AG08395 (cell line): Measurements from ENCODE around the gene ANO7.
"Not testable (repeated sequence)": the region's sequence is repeated elsewhere in the genome, so short reads cannot be mapped to it uniquely, and the experiment has no call there.

Source experiments
- DNase-seq: peaks from one replicate; pipeline ENCODE4 v3.0.0; 2012; ENCODE audit warnings: mixed read lengths, low spot score

Gene ANO7

GRCh38 chr2:241193271-241193670 is 4.8 kb downstream of the ANO7 start:
- DNase-seq = no peak

DNA sequence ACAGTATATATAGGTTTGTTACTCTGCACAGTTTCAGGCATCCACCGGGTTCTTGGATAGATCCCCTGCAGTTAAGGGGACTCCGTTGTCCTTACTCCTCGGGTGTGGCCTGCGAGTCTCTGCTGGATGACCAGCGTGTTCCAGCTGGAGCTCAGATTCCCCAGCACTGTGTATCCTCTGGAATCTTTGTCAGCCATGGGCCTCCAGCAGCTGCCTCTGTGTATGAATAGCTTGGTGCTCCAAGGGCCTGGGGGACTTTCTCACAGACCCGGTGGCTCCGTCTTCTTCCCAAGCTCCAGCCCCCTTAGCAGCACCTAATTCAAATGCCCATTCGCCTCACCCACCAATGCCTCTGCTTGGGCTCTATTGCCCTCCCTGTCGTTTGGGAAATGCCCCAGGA is 6.3 kb downstream of the ANO7 start:
- no peak for DNase-seq

GRCh38 chr2:241195506-241196130 is 7.1 kb downstream of the ANO7 start:
- DNase-seq = no peak

DNA sequence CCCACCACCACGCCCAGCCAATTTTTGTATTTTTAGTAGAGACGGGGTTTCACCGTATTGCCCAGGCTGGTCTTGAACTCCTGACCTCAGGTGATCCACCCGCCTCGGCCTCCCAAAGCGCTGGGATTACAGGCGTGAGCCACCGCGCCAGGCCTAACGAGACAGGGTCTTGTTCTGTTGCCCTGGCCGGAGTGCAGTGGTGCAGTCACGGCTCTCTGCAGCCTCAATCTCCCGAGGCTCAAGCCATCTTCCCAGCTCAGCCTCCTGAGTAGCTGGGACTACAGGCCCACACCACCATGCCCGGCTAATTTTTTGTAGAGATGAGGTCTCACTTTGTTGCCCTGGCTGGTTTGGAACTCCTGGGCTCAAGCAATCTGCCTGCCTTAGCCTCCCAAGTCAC is 8.8 kb downstream of the ANO7 start:
- DNase-seq = not testable (repeated sequence)

GRCh38 chr2:241197947-241198346 is 9.5 kb downstream of the ANO7 start:
- no peak for DNase-seq

DNA sequence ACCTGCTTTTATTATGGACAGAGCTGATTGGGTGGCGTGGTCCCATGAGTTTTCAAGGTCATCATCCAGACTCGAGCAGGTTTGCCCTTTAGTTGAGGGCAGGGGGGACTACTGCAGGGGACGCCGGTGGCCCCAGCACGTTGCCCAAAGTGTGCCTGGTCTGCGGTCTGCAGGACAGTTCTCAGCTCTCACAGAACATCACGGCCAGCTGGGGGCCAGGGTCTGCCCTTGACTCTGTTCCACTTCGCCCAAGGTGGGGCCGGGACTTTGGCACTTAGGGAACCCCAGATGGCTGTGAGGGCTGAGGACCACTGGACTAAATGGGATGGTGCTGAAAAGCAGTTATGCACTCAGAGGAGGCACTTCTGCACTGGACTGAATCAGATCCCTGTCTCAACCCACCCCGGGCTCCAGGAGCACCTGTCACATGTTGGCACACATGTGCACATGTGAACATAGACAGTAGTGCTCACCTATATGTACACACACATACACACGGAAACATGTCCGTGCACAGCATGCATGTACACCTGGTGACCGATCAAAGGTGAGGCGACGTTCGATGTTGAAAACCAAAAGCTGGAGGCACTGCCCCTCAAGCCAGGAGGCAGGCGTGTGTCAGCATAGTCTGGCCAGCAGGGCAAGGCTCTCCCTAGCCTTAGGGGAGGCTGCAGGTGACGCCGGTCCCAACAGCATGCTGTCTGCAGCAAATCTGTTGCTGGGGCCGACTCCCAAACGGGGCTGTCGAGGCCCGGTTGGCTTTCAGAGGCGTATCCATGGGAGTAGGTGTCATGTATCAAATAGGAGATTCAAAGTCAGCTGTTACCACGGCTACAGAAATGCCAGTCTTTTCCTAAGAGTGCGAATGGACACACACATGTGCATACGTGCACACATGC is 10.2 kb downstream of the ANO7 start:
- DNase-seq = no peak

GRCh38 chr2:241199286-241199685 is 10.8 kb downstream of the ANO7 start:
- no peak for DNase-seq

GRCh38 chr2:241199897-241200821 is 11.7 kb downstream of the ANO7 start:
- no peak for DNase-seq

GRCh38 chr2:241200822-241201395 is 12.4 kb downstream of the ANO7 start:
- no peak for DNase-seq

DNA sequence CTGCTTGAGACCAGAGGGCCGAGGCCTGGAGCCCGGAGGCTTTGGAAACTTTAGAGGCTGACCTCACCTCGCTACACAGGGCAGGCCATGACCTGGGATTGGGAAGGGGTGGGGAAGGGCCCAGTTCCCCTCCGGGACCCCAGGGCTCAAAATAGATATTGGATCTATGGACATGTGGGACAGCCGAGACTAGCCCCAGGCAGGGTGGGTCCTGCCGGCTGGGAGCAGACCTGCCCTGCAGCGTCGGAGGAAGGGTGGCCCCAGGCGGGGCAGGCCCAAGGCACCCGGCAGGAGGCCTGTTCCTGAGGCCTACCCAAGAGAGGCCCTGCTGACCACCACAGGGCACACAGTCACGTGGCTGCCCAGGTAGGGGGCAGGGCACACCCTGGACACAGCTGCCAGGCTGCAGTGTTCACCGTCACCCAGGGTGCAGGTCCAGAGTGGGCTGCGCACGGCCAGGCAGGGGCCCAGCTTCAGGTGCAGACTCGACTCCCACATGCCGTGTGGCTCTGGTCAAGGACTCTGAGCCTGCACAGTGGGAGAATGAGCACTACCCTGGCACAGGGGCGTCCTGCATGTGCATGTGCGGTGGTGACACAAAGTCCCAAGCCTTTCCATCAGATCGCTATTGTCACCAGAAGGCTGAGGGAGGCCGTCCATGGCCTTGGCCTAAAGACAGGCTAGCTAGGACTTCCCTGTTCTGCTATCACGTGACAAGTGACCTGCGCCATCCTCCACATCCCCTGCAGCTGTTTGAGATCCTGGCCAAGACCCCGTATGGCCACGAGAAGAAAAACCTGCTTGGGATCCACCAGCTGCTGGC is 13.2 kb downstream of the ANO7 start:
- DNase-seq = no peak

DNA sequence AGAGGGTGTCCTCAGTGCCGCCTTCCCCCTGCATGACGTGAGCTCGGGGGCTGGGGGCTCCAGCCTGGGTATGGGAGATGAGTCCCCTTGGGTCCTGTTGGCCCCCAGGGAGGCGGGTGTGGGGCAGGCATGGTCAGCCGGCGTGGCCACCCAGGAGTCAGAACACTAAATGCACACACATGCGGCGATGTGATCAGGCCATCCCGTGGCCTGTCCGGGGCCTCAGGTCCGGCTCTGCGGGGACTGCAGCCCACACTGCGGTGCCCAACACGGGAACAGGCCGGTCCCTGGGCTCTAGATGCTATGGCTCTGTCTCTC is 13.8 kb downstream of the ANO7 start:
- DNase-seq = no peak

- DNase-seq = no peak
These were observed 14.2 kb downstream of the ANO7 start for GRCh38 chr2:241202681-241203080.

DNA sequence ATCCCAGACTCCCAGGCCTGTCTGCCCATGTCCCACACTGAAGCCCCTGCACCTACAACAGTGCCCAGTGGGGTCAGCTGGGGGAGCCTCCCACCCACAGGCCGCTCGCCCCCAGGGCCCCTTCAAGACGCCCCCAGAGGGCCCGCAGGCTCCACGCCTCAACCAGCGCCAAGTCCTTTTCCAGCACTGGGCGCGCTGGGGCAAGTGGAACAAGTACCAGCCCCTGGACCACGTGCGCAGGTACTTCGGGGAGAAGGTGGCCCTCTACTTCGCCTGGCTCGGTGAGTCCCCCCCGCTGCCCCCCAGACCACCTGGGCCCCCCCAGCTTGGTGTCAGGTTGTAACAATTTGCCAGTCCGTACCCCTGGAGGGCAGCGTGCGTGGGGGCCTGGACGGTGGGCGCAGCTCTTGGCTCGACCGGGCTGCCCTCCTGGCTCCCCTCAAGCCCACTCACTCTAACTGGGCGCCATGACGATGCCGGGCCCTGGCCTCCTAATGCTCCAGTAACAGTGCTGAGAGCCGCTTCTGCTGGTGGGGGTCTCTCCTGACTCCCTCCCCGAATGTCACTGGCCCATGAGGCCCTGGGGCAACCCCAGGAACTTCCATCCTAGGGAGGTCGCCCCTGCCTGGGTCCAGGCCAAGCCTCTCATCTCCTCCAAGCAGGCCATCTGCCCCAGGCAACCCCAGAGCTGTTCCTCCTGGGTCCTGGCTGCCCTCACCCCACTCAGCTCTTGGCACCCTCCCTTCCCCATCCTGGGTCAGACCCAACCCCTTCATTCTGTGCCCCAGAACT is 14.9 kb downstream of the ANO7 start:
- no peak for DNase-seq

DNA sequence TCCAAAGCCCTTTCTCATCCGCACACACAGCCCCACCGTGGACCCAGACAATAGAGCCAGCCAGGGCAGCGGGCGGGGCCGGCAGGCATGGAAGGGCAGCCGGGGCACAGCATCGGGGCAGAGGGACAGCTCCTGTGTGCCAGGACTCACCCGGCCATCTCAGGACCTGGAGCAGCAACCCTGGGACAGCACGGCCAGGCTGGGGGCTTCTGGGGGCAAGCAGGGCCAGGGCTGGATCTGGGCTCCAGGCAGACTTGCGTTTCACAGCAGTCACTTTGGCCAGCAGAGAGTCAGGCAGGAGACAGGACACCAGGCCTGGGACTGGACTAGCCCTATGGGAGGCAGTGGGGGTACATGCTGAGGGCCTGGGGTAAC is 15.5 kb downstream of the ANO7 start:
- no peak for DNase-seq

- no peak for DNase-seq
These were observed 16.0 kb downstream of the ANO7 start for GRCh38 chr2:241204490-241204889.

GRCh38 chr2:241205086-241205485 is 16.6 kb downstream of the ANO7 start:
- no peak for DNase-seq

DNA sequence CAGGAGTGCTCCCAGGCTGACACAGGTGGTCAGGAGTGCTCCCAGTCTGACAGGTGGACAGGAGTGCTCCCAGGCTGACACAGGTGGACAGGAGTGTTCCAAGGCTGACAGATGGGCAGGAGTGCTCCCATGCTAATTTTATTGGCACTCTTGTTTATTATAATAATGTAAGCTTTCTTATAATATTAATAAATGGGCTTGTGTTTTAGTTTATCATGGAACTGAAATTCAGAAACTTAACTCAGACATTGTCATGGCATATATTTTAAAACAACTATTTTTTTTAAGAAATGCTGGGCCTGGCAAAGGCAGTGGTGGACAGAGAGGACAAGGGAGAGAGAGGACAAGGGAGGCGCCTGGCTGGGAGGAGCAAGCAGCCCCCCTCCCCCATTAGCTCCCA is 18.7 kb downstream of the ANO7 start:
- no peak for DNase-seq

GRCh38 chr2:241207641-241208040 is 19.2 kb downstream of the ANO7 start:
- no peak for DNase-seq

DNA sequence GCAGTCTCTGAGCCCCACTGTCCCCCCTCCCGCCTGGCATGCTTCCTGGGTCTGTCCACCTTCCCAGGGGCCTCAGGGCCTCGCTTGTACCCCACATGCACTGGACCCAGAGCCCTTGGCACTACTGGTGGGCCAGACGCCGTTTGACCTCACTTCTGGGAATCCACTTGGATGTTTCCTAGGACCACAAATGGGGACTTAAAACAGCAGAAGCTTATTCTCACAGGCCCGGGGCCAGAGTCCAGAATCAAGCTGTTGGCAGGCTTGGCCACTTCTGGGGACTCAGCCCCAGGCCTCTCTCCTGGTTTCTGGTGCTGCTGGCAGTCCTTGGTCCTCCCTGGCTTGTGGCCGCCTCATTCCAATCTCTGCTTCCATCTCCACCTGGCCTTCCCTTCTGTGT is 19.6 kb downstream of the ANO7 start:
- DNase-seq = no peak

DNA sequence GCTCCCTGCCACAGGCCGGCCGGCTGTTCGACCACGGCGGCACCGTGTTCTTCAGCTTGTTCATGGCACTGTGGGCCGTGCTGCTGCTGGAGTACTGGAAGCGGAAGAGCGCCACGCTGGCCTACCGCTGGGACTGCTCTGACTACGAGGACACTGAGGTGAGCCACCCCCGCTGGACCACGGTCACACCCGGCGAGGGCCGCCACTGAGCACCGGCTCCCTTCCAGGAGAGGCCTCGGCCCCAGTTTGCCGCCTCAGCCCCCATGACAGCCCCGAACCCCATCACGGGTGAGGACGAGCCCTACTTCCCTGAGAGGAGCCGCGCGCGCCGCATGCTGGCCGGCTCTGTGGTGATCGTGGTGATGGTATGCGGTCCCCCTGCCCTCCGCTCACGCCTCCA is 20.8 kb downstream of the ANO7 start:
- no peak for DNase-seq

GRCh38 chr2:241211276-241211675 is 22.8 kb downstream of the ANO7 start:
- DNase-seq = no peak
